H9 (cell line): ENCODE results near the gene KCND2. TPM values are rescaled to one million over a fixed set of nuclear protein-coding genes. Genes with fewer than 3 reads are reported as not detected.

Source experiments
- DNase-seq: peaks from one replicate; pipeline ENCODE4 v3.0.0-alpha.2; 2017
- H2AFZ ChIP-seq: one replicate; pipeline ENCODE4 v1.6.1; 2013; ENCODE audit warnings: mild to moderate bottlenecking, low read length, control low read depth, moderate library complexity
- H2AK5ac ChIP-seq: 2 replicates; pipeline ENCODE4 v1.6.1; 2013; ENCODE audit warnings: low read length, control low read depth, mixed read lengths; ENCODE audit not compliant: insufficient read length
- H2BK120ac ChIP-seq: one replicate; pipeline ENCODE4 v1.6.1; 2013; ENCODE audit warnings: low read depth, mild to moderate bottlenecking, low read length, control low read depth, inconsistent platforms; ENCODE audit not compliant: poor library complexity, severe bottlenecking
- H2BK12ac ChIP-seq: 2 replicates; pipeline ENCODE4 v1.6.1; 2013; ENCODE audit warnings: low read length, control low read depth, mixed read lengths, low read depth; ENCODE audit not compliant: insufficient read length
- H2BK15ac ChIP-seq: 2 replicates; pipeline ENCODE4 v1.6.1; 2013; ENCODE audit warnings: low read depth, low read length, control low read depth
- H2BK20ac ChIP-seq: one replicate; pipeline ENCODE4 v1.6.1; 2013; ENCODE audit warnings: low read depth, mild to moderate bottlenecking, low read length, control low read depth, inconsistent platforms; ENCODE audit not compliant: poor library complexity, severe bottlenecking
- H2BK5ac ChIP-seq: 2 replicates; pipeline ENCODE4 v1.6.1; 2013; ENCODE audit warnings: low read length, control low read depth, mixed read lengths; ENCODE audit not compliant: insufficient read length
- H3K14ac ChIP-seq: 2 replicates; pipeline ENCODE4 v1.6.1; 2013; ENCODE audit warnings: low read length, control low read depth; ENCODE audit not compliant: insufficient read depth
- H3K18ac ChIP-seq: 2 replicates; pipeline ENCODE4 v1.6.1; 2013; ENCODE audit warnings: low read depth, mild to moderate bottlenecking, mixed read lengths, low read length, control low read depth; ENCODE audit not compliant: insufficient read length
- H3K23ac ChIP-seq: 2 replicates; pipeline ENCODE4 v1.6.1; 2013; ENCODE audit warnings: low read length, control low read depth, mixed read lengths, low read depth; ENCODE audit not compliant: insufficient read length
- H3K23me2 ChIP-seq: 2 replicates; pipeline ENCODE4 v1.6.1; 2013; ENCODE audit warnings: low read depth, mild to moderate bottlenecking, mixed read lengths, low read length, control low read depth; ENCODE audit not compliant: insufficient read length, poor library complexity, severe bottlenecking
- H3K27ac ChIP-seq: 2 replicates; pipeline ENCODE4 v1.5.1; 2013; ENCODE audit warnings: low read length, control low read depth, mixed read lengths, low read depth; ENCODE audit not compliant: insufficient read length
- H3K27me3 ChIP-seq: 2 replicates; pipeline ENCODE4 v1.6.1; 2013; ENCODE audit warnings: low read length, control low read depth, inconsistent platforms; ENCODE audit not compliant: insufficient read depth
- H3K4ac ChIP-seq: 2 replicates; pipeline ENCODE4 v1.6.1; 2013; ENCODE audit warnings: low read depth, mild to moderate bottlenecking, control low read depth, inconsistent platforms, low read length, moderate library complexity
- H3K4me1 ChIP-seq: 2 replicates; pipeline ENCODE4 v1.6.1; 2013; ENCODE audit warnings: low read length, control low read depth, inconsistent platforms; ENCODE audit not compliant: insufficient read depth
- H3K4me2 ChIP-seq: 2 replicates; pipeline ENCODE4 v1.6.1; 2013; ENCODE audit warnings: low read length, control low read depth, mixed read lengths; ENCODE audit not compliant: insufficient read length, insufficient read depth
- H3K56ac ChIP-seq: 2 replicates; pipeline ENCODE4 v1.6.1; 2013; ENCODE audit warnings: low read depth, mild to moderate bottlenecking, mixed read lengths, low read length, control low read depth; ENCODE audit not compliant: insufficient read length
- H3K79me1 ChIP-seq: 2 replicates; pipeline ENCODE4 v1.6.1; 2013; ENCODE audit warnings: low read depth, mild to moderate bottlenecking, moderate library complexity, low read length, control low read depth, inconsistent platforms; ENCODE audit not compliant: insufficient read depth, poor library complexity, severe bottlenecking
- H3K79me2 ChIP-seq: 2 replicates; pipeline ENCODE4 v1.6.1; 2013; ENCODE audit warnings: low read length, control low read depth, inconsistent platforms; ENCODE audit not compliant: insufficient read depth
- H3K9ac ChIP-seq: 2 replicates; pipeline ENCODE4 v1.6.1; 2013; ENCODE audit warnings: low read length, control low read depth, mixed read lengths; ENCODE audit not compliant: insufficient read length; ENCODE audit errors: extremely low read depth
- H3K9me3 ChIP-seq: one replicate; pipeline ENCODE4 v1.6.1; 2013; ENCODE audit warnings: low read depth, low read length, inconsistent platforms; ENCODE audit not compliant: control insufficient read depth
- H3T11ph ChIP-seq: one replicate; pipeline ENCODE4 v1.6.1; 2013; ENCODE audit warnings: mild to moderate bottlenecking, low read length, control low read depth, inconsistent platforms
- H4K20me1 ChIP-seq: one replicate; pipeline ENCODE4 v1.6.1; 2013; ENCODE audit not compliant: control insufficient read depth, insufficient read length, insufficient read depth
- H4K5ac ChIP-seq: 2 replicates; pipeline ENCODE4 v1.6.1; 2013; ENCODE audit warnings: low read depth, mild to moderate bottlenecking, mixed read lengths, low read length, control low read depth; ENCODE audit not compliant: insufficient read length
- H4K8ac ChIP-seq: replicated peaks from 2 replicates; pipeline ENCODE4 v1.6.1; 2013; ENCODE audit warnings: low read length, control low read depth, mixed read lengths, low read depth; ENCODE audit not compliant: insufficient read length
- H4K91ac ChIP-seq: 2 replicates; pipeline ENCODE4 v1.6.1; 2013; ENCODE audit warnings: low read depth, mild to moderate bottlenecking, moderate library complexity, mixed read lengths, low read length, control low read depth; ENCODE audit not compliant: insufficient read length
- H3K27ac Mint-ChIP-seq, 3 experiments: 2 replicates in 2 of 3; 3 replicates in 1 of 3; pipeline ENCODE4 v1.8.0; 2020 to 2021; ENCODE audit warnings: mixed read lengths in 3 of 3, mild to moderate bottlenecking in 1 of 3, moderate library complexity in 1 of 3
- H3K27me3 Mint-ChIP-seq: 2 replicates; pipeline ENCODE4 v1.8.0; 2021; ENCODE audit warnings: low read depth, mild to moderate bottlenecking, moderate library complexity, mixed read lengths
- H3K36me3 Mint-ChIP-seq, 3 experiments: 2 replicates in 2 of 3; 3 replicates in 1 of 3; pipeline ENCODE4 v1.8.0; 2020 to 2021; ENCODE audit warnings: low read depth in 3 of 3, mixed read lengths in 3 of 3; ENCODE audit not compliant: insufficient read depth in 1 of 3
- H3K4me1 Mint-ChIP-seq, 2 experiments: 2 replicates each; pipeline ENCODE4 v1.8.0; 2020; ENCODE audit warnings: mixed read lengths in 2 of 2
- H3K4me3 Mint-ChIP-seq, 2 experiments: 2 replicates in 1 of 2; 3 replicates in 1 of 2; pipeline ENCODE4 v1.8.0; 2020 to 2021; ENCODE audit warnings: mild to moderate bottlenecking in 2 of 2, mixed read lengths in 2 of 2, moderate library complexity in 1 of 2
- H3K9me3 Mint-ChIP-seq, 2 experiments: 2 replicates in 1 of 2; 3 replicates in 1 of 2; pipeline ENCODE4 v1.8.0; 2020; ENCODE audit warnings: mild to moderate bottlenecking in 2 of 2, mixed read lengths in 2 of 2, moderate library complexity in 1 of 2
- WGBS: extraction: QIAGEN DNeasy Blood & Tissue Kit; methylation state at CpG from one replicate; pipeline ENCODE4 v1.1.7; 2013; ENCODE audit warnings: missing lambda C conversion rate, low lambda C conversion rate, mixed read lengths; ENCODE audit not compliant: insufficient read length; ENCODE audit errors: extremely low coverage; 5-methylcytosine and 5-hydroxymethylcytosine counted together
- total RNA-seq: library from RNA; stranded (reverse); gene quantifications from 2 replicates; pipeline ENCODE4 v1.2.1, GENCODE V29; 2021
- TF ChIP-seq, protein P1 (sequence below): fragments of 200-600 bp; sonication (generic); conservative IDR thresholded peaks from 3 replicates; pipeline ENCODE4 v1.8.0; 2021; ENCODE audit warnings: antibody characterized with exemption, mild to moderate bottlenecking

The KCND2 gene
- total RNA-seq, 1 experiment from 2014 or later: 6.4 TPM

GRCh38 chr7:120684463-120684862 lies 411.5 kb downstream of the KCND2 start:
- no peak overlapping the region for H3K18ac ChIP-seq
- no peaks in the 10 kb centered on the region for H3K27me3 ChIP-seq
- TF ChIP-seq, protein P1, sequence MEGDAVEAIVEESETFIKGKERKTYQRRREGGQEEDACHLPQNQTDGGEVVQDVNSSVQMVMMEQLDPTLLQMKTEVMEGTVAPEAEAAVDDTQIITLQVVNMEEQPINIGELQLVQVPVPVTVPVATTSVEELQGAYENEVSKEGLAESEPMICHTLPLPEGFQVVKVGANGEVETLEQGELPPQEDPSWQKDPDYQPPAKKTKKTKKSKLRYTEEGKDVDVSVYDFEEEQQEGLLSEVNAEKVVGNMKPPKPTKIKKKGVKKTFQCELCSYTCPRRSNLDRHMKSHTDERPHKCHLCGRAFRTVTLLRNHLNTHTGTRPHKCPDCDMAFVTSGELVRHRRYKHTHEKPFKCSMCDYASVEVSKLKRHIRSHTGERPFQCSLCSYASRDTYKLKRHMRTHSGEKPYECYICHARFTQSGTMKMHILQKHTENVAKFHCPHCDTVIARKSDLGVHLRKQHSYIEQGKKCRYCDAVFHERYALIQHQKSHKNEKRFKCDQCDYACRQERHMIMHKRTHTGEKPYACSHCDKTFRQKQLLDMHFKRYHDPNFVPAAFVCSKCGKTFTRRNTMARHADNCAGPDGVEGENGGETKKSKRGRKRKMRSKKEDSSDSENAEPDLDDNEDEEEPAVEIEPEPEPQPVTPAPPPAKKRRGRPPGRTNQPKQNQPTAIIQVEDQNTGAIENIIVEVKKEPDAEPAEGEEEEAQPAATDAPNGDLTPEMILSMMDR: no peak
- Mint-ChIP-seq H3K4me1 (peaks cover 9 to 10% of the 10 kb centered on the region in 2 experiments), H3K9me3 (no peaks in the 10 kb centered on the region), H3K27ac (no peak overlapping the region), H3K27me3 (no peaks in the 10 kb centered on the region), H3K4me3 (no peak overlapping the region), H3K36me3 (no peaks in the 10 kb centered on the region)
- H3K4me1 ChIP-seq: no peaks in the 10 kb centered on the region
- no peak overlapping the region for H3K4ac ChIP-seq
- H4K91ac ChIP-seq: no peak overlapping the region
- WGBS: no CpG with 5 or more reads among the region's 6 CpGs
- no peak overlapping the region for H3K4me2 ChIP-seq
- H3K23me2 ChIP-seq: no peaks in the 10 kb centered on the region
- H3K14ac ChIP-seq: no peak overlapping the region
- no peak overlapping the region for H3K56ac ChIP-seq
- no peak for DNase-seq
- no peaks in the 10 kb centered on the region for H3K79me2 ChIP-seq
- H2AK5ac ChIP-seq: no peak overlapping the region
- H2BK5ac ChIP-seq: no peak overlapping the region
- no peak overlapping the region for H4K8ac ChIP-seq
- H2BK12ac ChIP-seq: no peak overlapping the region
- no peak overlapping the region for H3T11ph ChIP-seq
- H2BK20ac ChIP-seq: no peak overlapping the region
- H2AFZ ChIP-seq: no peak overlapping the region
- H3K9me3 ChIP-seq: no peaks in the 10 kb centered on the region
- H4K20me1 ChIP-seq: no peaks in the 10 kb centered on the region
- no peaks in the 10 kb centered on the region for H3K79me1 ChIP-seq
- H2BK15ac ChIP-seq: no peak overlapping the region
- H4K5ac ChIP-seq: no peak overlapping the region
- H2BK120ac ChIP-seq: no peak overlapping the region
- H3K9ac ChIP-seq: no peak overlapping the region
- H3K27ac ChIP-seq: no peak overlapping the region
- H3K23ac ChIP-seq: no peak overlapping the region
